K562 (cell line): Measurements from ENCODE around the gene ATG13. TPM values are rescaled to one million over a fixed set of nuclear protein-coding genes. Genes with fewer than 3 reads are reported as not detected.

Experiments
- ATAC-seq: fragments of 200-7000 bp; cut with Tn5 transposase; 3 replicates; pipeline ENCODE4 v1.9.1; 2020; ENCODE audit warnings: moderate library complexity
- BruUV-seq: library from RNA; stranded (reverse); fragments of 400-500 nt; replicated peaks from 2 replicates; lab custom pipeline; 2021; lab: Mats Ljungman, UMichigan
- CTCF ChIA-PET: fragments of 300-600 bp; formaldehyde crosslinking; extraction: SDS; loops from one replicate; lab custom pipeline; 2021; ENCODE audit warnings: low intra/inter-chr PET ratio; lab: Yijun Ruan, JAX
- POLR2A ChIA-PET: fragments of 300-600, 350-650 bp; sonication (Branson Sonifier 250); formaldehyde crosslinking; extraction: SDS; loops from one replicate; lab custom pipeline; 2021; ENCODE audit warnings: antibody characterized with exemption, inconsistent platforms; lab: Yijun Ruan, JAX
- DNase-seq, 4 experiments: peaks; one replicate each; pipeline versions ENCODE4 v3.0.0 to v3.0.0-alpha.2; 2011 to 2018; ENCODE audit warnings: low spot score in 3 of 4, mixed read lengths in 3 of 4; ENCODE audit errors: extremely low read depth in 1 of 4
- FAIRE-seq: peaks from 2 replicates; lab custom pipeline; 2011; peaks lifted over from hg19 to GRCh38; lab: Jason Lieb, UNC
- H2AFZ ChIP-seq: 2 replicates; pipeline ENCODE4 v1.6.0; 2011; ENCODE audit warnings: low read depth, low read length, control low read depth, inconsistent platforms
- H3K27ac ChIP-seq: fragments of 200-600 bp; 3 replicates; pipeline ENCODE4 v1.8.0; 2011; ENCODE audit warnings: low read depth, mild to moderate bottlenecking, control low read depth, inconsistent platforms, low read length, moderate library complexity, mixed read lengths; ENCODE audit errors: extremely low read depth
- H3K27me3 ChIP-seq, 2 experiments: fragments of 300-600 bp in 1 of 2; 2 replicates in 1 of 2; 3 replicates in 1 of 2; pipeline versions ENCODE4 v1.6.0 to v1.8.0; 2011; ENCODE audit warnings: inconsistent platforms in 2 of 2, low read length in 2 of 2, mild to moderate bottlenecking in 1 of 2, mixed read lengths in 1 of 2, moderate library complexity in 1 of 2; ENCODE audit not compliant: control insufficient read depth in 2 of 2, insufficient read depth in 2 of 2
- H3K36me3 ChIP-seq: fragments of 300-600 bp; 3 replicates; pipeline ENCODE4 v1.8.0; 2011; ENCODE audit warnings: mild to moderate bottlenecking, low read length, inconsistent platforms; ENCODE audit not compliant: control insufficient read depth, insufficient read depth
- H3K4me1 ChIP-seq, 2 experiments: fragments of 200-600 bp in 1 of 2; replicated peaks in 1 of 2; 2 replicates in 1 of 2; 3 replicates in 1 of 2; pipeline versions ENCODE4 v1.5.1 to v1.8.0; 2011; ENCODE audit warnings: inconsistent platforms in 2 of 2, low read length in 2 of 2, mild to moderate bottlenecking in 1 of 2, mixed read lengths in 1 of 2, moderate library complexity in 1 of 2; ENCODE audit not compliant: control insufficient read depth in 2 of 2, insufficient read depth in 2 of 2
- H3K4me2 ChIP-seq: 2 replicates; pipeline ENCODE4 v1.6.1; 2011; ENCODE audit warnings: low read length, control low read depth, inconsistent platforms, mixed read lengths; ENCODE audit not compliant: insufficient read depth
- H3K4me3 ChIP-seq: fragments of 200-600 bp; sonication (generic), shearing (Covaris generic); 2 replicates; pipeline ENCODE4 v1.5.1; 2016; ENCODE audit warnings: control low read depth, inconsistent platforms
- H3K79me2 ChIP-seq: fragments of 200-600 bp; 3 replicates; pipeline ENCODE4 v1.8.0; 2011; ENCODE audit warnings: low read length, inconsistent platforms; ENCODE audit not compliant: control insufficient read depth, insufficient read depth
- H3K9ac ChIP-seq, 2 experiments: 2 replicates each; pipeline versions ENCODE4 v1.6.0 to v1.6.1; 2011; ENCODE audit warnings: low read depth in 2 of 2, low read length in 2 of 2, control low read depth in 1 of 2, inconsistent platforms in 1 of 2, mild to moderate bottlenecking in 1 of 2, mixed read lengths in 1 of 2; ENCODE audit not compliant: insufficient read depth in 1 of 2
- H3K9me1 ChIP-seq: one replicate; pipeline ENCODE4 v1.6.0; 2011; ENCODE audit warnings: inconsistent platforms, mild to moderate bottlenecking, low read length, moderate library complexity; ENCODE audit not compliant: control insufficient read depth, insufficient read depth
- H3K9me3 ChIP-seq: replicated peaks from 2 replicates; pipeline ENCODE4 v1.5.1; 2011; ENCODE audit warnings: low read depth, low read length, inconsistent platforms; ENCODE audit not compliant: control insufficient read depth, insufficient read depth
- H4K20me1 ChIP-seq: replicated peaks from 2 replicates; pipeline ENCODE4 v1.6.1; 2011; ENCODE audit warnings: low read length, inconsistent platforms, mixed read lengths; ENCODE audit not compliant: control insufficient read depth, insufficient read depth
- CBFA2T2 ChIP-seq: fragments of 450-650 bp; conservative IDR thresholded peaks from 2 replicates; pipeline ENCODE4 v1.6.1; 2017; ENCODE audit warnings: mild to moderate bottlenecking
- CHD1 ChIP-seq: fragments of 200-600 bp; sonication (generic); IDR thresholded peaks from one replicate; pipeline ENCODE4 v1.6.1; 2012; ENCODE audit warnings: mild to moderate bottlenecking, moderate library complexity, low read length, inconsistent platforms
- PURB ChIP-seq: sonication (generic); formaldehyde crosslinking; IDR thresholded peaks from 2 replicates; pipeline ENCODE4 v1.9.0; 2021; ENCODE audit warnings: low read depth, mild to moderate bottlenecking, missing genetic modification reagents
- RNF2 ChIP-seq: sonication (generic); IDR thresholded peaks from 2 replicates; pipeline ENCODE4 v1.6.1; 2016
- ZNF146 ChIP-seq: IDR thresholded peaks from one replicate; pipeline ENCODE4 v1.6.1; 2018; ENCODE audit warnings: missing compliant biosample characterization; ENCODE audit not compliant: unreplicated experiment
- ZNF644 ChIP-seq: fragments of 200-800 bp; sonication (Bioruptor generic); IDR thresholded peaks from 2 replicates; pipeline ENCODE4 v1.6.1; 2016; ENCODE audit warnings: low read depth, missing genetic modification characterization, missing compliant biosample characterization
- WGBS: fragments of 100-300 bp; shearing (Covaris generic); methylation state at CpG from one replicate; pipeline ENCODE4 v1.1.6; 2016; ENCODE audit warnings: low coverage, mixed read lengths; ENCODE audit not compliant: insufficient coverage; ENCODE audit errors: missing lambda C conversion rate; 5-methylcytosine and 5-hydroxymethylcytosine counted together
- in situ Hi-C: fragments of 300-500 bp; cut with MboI; formaldehyde crosslinking; loops from 4 replicates; pipeline ENCODE4 v1.15.0; 2018; ENCODE audit warnings: inconsistent platforms, mixed read lengths
- intact Hi-C: fragments of 100-400 bp; cut with micrococcal nuclease; formaldehyde crosslinking; loops from 2 replicates; pipeline ENCODE4 v1.14.2; 2022
- polyA plus RNA-seq, 8 experiments: library from polyadenylated mRNA; depleted of rRNA in 4 of 8; stranded (reverse) in 5 of 8; unstranded in 3 of 8; fragments of >200 nt; fragmentation: Nextera tagmentation in 2 of 8; fragmentation: Illumina TruSeq in 1 of 8; extraction: Ambion mirVana in 2 of 8; extraction: Trizol in 1 of 8; gene quantifications; 2 replicates each; pipeline versions ENCODE4 v1.2.1 to v1.2.3, GENCODE V29; 2011 to 2014; ENCODE audit warnings: inconsistent platforms in 1 of 8, missing spikeins in 1 of 8
- total RNA-seq, 7 experiments: library from RNA; depleted of rRNA in 6 of 7; stranded (reverse); fragments of >200 nt in 6 of 7; fragmentation: Illumina TruSeq in 2 of 7; extraction: Trizol in 2 of 7; gene quantifications; 2 replicates each; pipeline versions ENCODE4 v1.2.1 to v1.2.3, GENCODE V29; 2011 to 2021; ENCODE audit warnings: low replicate concordance in 1 of 7
- TF ChIP-seq, protein P1 (sequence below): fragments of 250-450 bp; sonication (Bioruptor Pico); IDR thresholded peaks from 2 replicates; pipeline ENCODE4 v1.5.0; 2020; ENCODE audit warnings: mild to moderate bottlenecking
- TF ChIP-seq, protein P2 (sequence below): fragments of 250-450 bp; sonication (Bioruptor Pico); IDR thresholded peaks from 2 replicates; pipeline ENCODE4 v1.5.0; 2022; ENCODE audit warnings: mild to moderate bottlenecking
- TF ChIP-seq, protein P3 (sequence below): fragments of 150-350 bp; IDR thresholded peaks from 2 replicates; pipeline ENCODE4 v1.6.1; 2014; ENCODE audit warnings: low read depth, mild to moderate bottlenecking, low read length, borderline replicate concordance

Gene ATG13
- total and polyA plus RNA-seq, 9 of the 15 experiments (the other 6 are each of a cell fraction or from before 2014, with no cell fraction given): 13.1 to 61.5 (median 36.5) TPM

DNA sequence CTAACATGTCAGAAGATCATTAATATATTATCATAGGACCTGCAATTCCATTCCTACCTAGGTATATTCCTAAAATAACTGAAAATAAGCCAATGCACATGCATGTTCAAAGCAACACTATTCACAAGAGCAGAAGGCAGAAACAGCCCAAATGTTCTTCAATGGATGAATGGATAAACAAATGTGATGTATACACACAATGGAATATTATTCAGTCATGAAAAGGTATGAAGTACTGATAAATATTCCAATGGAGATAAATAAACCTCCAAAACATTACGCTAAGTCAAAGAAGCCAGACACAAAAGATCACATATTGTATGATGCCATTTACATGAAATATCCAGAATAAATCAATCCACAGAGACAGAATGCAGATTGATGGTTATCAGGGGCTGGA is 40.3 kb upstream of the ATG13 start:
- ATAC-seq: no peak
- CTCF ChIA-PET: no interaction called here
- Histone ChIP-seq H3K27ac (no peak overlapping the region), H3K4me3 (no peak overlapping the region), H3K9me3 (no peaks in the 10 kb centered on the region), H3K27me3 (no peaks in the 10 kb centered on the region), H3K9me1 (no peaks in the 10 kb centered on the region), H2AFZ (no peak overlapping the region), H3K36me3 (peaks cover 4% of the 10 kb centered on the region; the same call in 1 of the 3 replicates), H3K4me2 (no peak overlapping the region), H4K20me1 (peaks cover 10% of the 10 kb centered on the region), H3K9ac (no peak overlapping the region), H3K79me2 (peaks cover 71% of the 10 kb centered on the region)
- no peak for DNase-seq
- POLR2A ChIA-PET: no interaction called here
- intact Hi-C loops: no loop called here
- no TSS peak for BruUV-seq
- 84% methylated on average over 1 of the region's 1 CpG for WGBS
- in situ Hi-C loops: no loop called here
- TF ChIP-seq CHD1: no peak
- peak; percentile 52 for TF ChIP-seq ZNF146 (CRISPR knock-in tag)
- TF ChIP-seq, all 486 proteins: peak for 1
- H3K4me1 ChIP-seq: no peaks in the 10 kb centered on the region; a peak in 1 of 5 replicates
- no peak for FAIRE-seq

DNA sequence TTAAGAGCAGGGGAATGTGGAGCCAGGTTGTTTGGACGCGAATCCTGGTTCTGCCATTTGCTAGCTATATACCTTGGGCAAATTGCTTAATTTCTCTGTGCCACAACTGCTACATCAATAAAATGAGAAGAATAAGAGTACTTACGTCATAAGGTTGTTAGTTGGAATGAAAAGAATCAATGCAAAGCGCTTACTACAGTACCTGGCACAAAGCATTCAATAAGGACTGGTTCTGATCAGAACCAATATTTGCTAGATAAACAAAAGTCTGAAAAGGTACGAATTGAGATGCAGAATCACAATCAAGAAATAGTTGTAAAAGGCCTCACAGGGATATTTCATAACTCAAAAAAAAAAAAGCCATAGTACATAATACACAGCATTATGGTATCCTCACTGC is 34.8 kb upstream of the ATG13 start:
- no peak overlapping the region for H3K4me3 ChIP-seq
- POLR2A ChIA-PET: interaction anchor here (1.0 to 1.4 kb wide), 2 partner anchors 10 to 22 kb away, joined by 3 to 4 read pairs; no protein-coding TSS in a partner anchor
- no peak overlapping the region for H3K4me2 ChIP-seq
- H2AFZ ChIP-seq: no peak overlapping the region
- no peaks in the 10 kb centered on the region for H3K27me3 ChIP-seq
- DNase-seq (no peak), ATAC-seq (no peak), FAIRE-seq (no peak)
- in situ Hi-C loops: no loop called here
- WGBS: 89% methylated on average over 5 of the region's 5 CpGs
- no peak overlapping the region for H3K27ac ChIP-seq
- no peaks in the 10 kb centered on the region; a peak in 2 of 5 replicates for H3K4me1 ChIP-seq
- no peak overlapping the region for H3K9ac ChIP-seq
- no peaks in the 10 kb centered on the region for H3K9me1 ChIP-seq
- H4K20me1 ChIP-seq: peaks cover 3% of the 10 kb centered on the region; the same call in 1 of the 2 replicates
- BruUV-seq: no TSS peak
- CTCF ChIA-PET: no interaction called here
- H3K9me3 ChIP-seq: no peaks in the 10 kb centered on the region; the same call in 1 of the 2 replicates
- intact Hi-C loops: no loop called here
- H3K36me3 ChIP-seq: peaks cover 12% of the 10 kb centered on the region; the same call in 1 of the 3 replicates
- peaks cover 58% of the 10 kb centered on the region for H3K79me2 ChIP-seq
- no peak for TF ChIP-seq CBFA2T2
- TF ChIP-seq, protein P1, sequence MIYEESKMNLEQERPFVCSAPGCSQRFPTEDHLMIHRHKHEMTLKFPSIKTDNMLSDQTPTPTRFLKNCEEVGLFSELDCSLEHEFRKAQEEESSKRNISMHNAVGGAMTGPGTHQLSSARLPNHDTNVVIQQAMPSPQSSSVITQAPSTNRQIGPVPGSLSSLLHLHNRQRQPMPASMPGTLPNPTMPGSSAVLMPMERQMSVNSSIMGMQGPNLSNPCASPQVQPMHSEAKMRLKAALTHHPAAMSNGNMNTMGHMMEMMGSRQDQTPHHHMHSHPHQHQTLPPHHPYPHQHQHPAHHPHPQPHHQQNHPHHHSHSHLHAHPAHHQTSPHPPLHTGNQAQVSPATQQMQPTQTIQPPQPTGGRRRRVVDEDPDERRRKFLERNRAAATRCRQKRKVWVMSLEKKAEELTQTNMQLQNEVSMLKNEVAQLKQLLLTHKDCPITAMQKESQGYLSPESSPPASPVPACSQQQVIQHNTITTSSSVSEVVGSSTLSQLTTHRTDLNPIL: no peak
- TF ChIP-seq ZNF644 (tag): no peak
- TF ChIP-seq, protein P2, sequence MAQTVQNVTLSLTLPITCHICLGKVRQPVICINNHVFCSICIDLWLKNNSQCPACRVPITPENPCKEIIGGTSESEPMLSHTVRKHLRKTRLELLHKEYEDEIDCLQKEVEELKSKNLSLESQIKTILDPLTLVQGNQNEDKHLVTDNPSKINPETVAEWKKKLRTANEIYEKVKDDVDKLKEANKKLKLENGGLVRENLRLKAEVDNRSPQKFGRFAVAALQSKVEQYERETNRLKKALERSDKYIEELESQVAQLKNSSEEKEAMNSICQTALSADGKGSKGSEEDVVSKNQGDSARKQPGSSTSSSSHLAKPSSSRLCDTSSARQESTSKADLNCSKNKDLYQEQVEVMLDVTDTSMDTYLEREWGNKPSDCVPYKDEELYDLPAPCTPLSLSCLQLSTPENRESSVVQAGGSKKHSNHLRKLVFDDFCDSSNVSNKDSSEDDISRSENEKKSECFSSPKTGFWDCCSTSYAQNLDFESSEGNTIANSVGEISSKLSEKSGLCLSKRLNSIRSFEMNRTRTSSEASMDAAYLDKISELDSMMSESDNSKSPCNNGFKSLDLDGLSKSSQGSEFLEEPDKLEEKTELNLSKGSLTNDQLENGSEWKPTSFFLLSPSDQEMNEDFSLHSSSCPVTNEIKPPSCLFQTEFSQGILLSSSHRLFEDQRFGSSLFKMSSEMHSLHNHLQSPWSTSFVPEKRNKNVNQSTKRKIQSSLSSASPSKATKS (CRISPR knock-in tag): no peak
- TF ChIP-seq, protein P3, sequence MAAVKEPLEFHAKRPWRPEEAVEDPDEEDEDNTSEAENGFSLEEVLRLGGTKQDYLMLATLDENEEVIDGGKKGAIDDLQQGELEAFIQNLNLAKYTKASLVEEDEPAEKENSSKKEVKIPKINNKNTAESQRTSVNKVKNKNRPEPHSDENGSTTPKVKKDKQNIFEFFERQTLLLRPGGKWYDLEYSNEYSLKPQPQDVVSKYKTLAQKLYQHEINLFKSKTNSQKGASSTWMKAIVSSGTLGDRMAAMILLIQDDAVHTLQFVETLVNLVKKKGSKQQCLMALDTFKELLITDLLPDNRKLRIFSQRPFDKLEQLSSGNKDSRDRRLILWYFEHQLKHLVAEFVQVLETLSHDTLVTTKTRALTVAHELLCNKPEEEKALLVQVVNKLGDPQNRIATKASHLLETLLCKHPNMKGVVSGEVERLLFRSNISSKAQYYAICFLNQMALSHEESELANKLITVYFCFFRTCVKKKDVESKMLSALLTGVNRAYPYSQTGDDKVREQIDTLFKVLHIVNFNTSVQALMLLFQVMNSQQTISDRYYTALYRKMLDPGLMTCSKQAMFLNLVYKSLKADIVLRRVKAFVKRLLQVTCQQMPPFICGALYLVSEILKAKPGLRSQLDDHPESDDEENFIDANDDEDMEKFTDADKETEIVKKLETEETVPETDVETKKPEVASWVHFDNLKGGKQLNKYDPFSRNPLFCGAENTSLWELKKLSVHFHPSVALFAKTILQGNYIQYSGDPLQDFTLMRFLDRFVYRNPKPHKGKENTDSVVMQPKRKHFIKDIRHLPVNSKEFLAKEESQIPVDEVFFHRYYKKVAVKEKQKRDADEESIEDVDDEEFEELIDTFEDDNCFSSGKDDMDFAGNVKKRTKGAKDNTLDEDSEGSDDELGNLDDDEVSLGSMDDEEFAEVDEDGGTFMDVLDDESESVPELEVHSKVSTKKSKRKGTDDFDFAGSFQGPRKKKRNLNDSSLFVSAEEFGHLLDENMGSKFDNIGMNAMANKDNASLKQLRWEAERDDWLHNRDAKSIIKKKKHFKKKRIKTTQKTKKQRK: no peak
- TF ChIP-seq RNF2: no peak
- no peak for TF ChIP-seq PURB
